Pons (tissue), 1 donor: ENCODE measurements around the gene F8.

Experiments used
- DNase-seq: peaks from one replicate; pipeline ENCODE4 v3.0.0-alpha.2; 2016; ENCODE audit warnings: low spot score

F8 gene

GRCh38 chrX:155022585-155022984 lies at the start of gene F8:
TSS of gene F8 (minus strand) at chrX:155022723. CDS start at chrX:155022552, 171 bp downstream.
- DNase-seq, result no peak

GRCh38 chrX:155071694-155072280 lies 49.3 kb upstream of the F8 start:
- DNase-seq, result peak; percentile 9

DNA sequence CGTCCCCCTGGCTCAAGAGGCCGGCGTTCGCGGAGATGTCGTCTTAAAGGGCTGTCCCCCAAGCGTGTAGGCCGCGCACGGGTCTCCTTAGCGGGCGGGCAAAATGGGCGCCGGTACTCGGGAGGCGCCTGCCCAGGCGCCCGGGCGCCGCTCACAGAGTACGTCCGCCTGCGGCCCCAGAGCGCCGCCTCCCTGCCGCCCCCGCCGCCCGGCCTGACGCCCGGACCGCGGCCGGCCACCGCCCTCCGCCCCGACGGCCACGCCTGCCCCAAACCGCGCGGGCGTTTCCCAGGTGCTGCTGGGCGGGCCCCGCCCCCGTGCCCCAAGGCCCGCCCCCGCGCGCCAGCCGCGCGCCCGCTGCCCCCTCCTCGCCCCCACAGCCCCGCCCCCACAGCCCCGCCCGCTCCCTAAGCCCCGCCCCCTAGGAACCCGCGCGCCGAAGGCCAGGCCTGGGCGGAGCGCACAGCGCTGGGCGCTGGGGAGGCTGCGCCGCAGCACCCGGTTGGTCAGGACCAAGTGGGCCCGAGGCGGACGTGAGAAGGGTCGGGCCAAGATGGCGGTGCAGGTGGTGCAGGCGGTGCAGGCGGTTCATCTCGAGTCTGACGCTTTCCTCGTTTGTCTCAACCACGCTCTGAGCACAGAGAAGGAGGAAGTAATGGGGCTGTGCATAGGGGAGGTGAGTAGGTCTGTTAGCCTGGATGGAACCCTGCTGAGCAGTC lies 48.6 kb upstream of the F8 start, which contains the start of the genes BRCC3, CMC4 and MTCP1:
Gene BRCC3 (plus strand): TSS at position 534 of the 719 bp plus-strand sequence. CDS start 20 bp downstream, at position 554.
Gene CMC4 (minus strand): TSS at position 162 of the 719 bp plus-strand sequence. CDS start 7,113 bp downstream, outside the sequence.
Gene MTCP1 (minus strand): TSS at position 162 of the 719 bp plus-strand sequence. CDS start 5,126 bp downstream, outside the sequence.
- peak; percentile 69 for DNase-seq

- DNase-seq, result peak; percentile 3
Observed at GRCh38 chrX:155070663-155070974, 48.1 kb upstream of the F8 start.

DNA sequence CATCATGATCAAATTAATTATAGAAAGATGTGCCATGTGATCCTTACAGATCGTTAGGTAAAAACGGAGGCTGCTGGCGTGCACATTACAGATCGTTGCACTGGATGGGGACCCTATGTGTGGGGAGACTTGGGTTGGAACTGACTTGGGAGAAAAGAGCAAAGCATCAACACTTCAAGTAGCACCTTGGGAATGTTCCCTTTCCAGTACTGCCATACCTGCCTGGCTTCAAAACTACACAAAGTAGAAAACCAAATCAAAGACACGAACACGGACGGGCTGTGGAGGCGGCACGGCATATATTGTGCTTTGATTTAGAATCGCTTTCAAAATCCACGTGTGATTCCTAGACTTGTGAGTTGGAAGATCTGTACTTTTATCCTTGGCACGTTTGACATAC lies 47.5 kb upstream of the F8 start:
- DNase-seq, result no peak

DNA sequence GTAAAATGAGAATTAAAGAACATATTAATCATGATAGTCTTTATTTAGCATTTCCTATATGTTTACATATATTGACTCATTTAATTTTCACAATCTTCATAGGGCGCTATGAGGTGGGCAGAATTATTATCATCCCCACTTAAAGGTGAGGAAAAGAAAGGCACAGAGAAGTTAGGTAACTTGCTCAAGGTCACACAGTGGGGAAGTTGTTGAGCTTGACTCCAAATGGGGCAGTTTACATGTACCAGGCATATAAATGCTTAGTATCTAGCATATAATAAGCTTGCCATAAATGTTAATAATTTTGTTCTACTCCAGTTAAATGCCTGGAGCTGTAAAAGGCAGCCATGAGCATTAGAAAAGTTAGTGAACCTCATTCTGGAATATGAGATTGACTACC lies 46.9 kb upstream of the F8 start:
- DNase-seq, result no peak

- no peak for DNase-seq
Observed at GRCh38 chrX:155068165-155068564, 45.6 kb upstream of the F8 start.

DNA sequence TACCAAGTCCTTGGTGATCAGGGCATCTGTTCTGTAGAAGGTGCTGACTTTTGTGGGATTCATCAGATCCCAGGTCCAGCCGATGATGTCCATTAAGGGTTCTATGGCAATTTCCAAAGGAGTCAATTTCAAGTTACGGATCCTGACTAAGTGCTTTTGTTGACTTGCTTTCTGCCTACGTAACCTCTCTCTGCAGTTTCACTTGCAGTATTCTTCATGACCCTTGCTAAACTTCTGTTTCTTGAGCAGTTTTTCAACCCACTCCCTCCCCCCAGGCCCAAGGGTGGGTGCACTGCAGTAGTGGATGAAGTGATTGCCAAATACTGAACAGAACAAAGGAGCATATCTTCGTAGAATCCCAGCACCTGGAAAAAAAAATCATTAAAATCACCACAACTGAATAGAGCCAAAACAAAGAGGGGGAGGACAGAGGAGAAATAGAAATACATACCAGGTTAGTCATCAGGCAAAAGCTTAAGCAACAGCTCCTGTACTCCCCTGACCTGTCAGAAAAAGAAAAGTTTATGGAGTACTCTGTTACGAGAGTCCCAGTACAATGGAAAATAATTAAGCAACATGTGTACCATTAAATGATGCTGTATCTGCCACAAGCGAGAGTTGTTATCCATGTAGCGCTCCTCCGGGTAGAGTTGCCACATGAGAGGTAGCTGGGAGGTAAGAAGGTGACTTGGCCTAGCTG lies 42.7 kb upstream of the F8 start:
- no peak for DNase-seq

GRCh38 chrX:155061760-155062159 lies 39.2 kb upstream of the F8 start:
- DNase-seq, result no peak

GRCh38 chrX:155056877-155057792 lies 34.6 kb upstream of the F8 start:
- DNase-seq, result peak; percentile 66

- DNase-seq, result no peak
Observed at GRCh38 chrX:155056471-155056870, 33.9 kb upstream of the F8 start.

DNA sequence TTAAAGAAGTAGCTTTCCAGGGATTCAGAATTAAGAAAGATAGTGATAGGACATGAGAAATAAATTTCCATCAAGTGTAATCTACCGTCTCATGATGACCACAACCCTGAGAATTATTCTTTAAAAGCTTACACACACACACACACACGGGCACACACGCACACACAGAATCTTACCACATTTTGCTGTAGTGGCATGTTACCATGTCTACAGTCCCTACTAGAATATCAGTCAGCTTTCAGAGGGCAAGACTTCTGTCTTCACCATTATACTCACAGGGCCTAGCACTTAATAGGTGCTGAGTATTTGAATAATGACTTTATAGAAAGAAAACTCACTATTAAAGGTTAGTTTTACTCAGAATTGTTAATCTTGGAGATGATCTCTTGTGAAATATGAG lies 33.0 kb upstream of the F8 start:
- no peak for DNase-seq

GRCh38 chrX:155054255-155054654 lies 31.7 kb upstream of the F8 start:
- DNase-seq, result peak; percentile 36

GRCh38 chrX:155053656-155054055 lies 31.1 kb upstream of the F8 start:
- DNase-seq, result no peak

DNA sequence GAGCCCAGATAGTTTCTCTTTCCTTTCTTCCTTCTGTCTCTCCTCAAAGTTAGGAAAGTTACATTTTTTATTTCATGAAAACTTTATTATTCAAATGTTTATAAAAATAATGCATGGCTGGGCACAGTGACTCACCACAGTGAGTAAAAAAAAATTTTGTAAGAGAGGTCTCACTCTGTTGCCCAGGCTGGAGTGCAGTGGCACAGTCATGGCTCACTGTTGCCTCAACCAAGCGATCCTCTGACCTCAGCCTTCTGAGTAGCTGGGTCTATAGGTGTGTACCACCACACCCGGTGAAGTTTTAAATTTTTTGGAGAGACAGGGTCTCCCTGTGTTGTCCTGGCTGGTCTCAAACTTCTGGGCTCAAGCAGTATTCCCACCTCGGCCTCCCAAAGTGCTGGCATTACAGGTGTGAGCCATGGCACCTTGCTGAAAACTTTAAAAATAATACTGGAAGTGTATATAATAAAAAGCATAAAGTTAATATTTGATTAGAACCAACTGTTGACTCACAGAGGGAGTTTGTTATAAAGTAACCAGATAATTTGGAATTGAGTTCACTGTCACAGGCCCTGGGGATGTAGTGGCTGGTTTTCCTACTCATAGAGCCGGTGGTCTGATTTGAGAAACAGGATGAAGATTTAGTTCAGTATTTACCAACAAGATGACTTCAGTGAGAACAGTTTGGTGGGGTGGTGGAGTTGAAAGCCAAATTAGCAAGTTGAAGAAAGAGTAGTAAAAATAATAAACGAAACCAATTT lies 30.4 kb upstream of the F8 start:
- no peak for DNase-seq

DNA sequence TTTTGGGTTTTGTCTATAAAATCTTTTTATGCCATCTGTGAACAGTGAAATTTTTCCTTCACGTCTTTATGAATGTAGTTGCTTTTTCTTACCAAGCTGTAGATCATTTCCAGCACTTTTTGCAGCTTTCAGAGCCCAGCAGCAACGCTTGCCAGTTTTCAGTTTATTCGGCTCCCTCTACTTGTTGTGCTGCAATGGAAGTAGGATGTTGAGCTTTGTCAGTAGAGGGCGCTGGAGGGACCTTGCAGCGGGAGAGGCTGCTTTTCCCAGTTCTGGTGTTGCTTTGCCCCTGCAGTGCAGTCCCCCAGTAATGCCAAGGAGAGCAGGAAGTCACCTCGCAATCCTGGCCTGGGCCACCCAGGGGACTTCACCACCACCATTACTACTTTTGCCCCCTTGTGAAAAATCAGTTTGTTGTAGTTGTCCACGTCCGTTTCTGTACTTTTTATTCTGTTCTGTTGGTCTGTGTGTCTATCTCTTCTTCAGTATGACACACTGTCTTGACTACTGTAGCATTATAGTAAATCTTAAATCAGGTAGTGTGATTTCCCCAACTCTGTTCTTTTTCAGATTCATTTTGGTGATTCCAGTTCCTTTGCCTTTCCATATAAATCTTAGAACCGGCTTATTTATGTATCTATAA lies 26.6 kb upstream of the F8 start:
- DNase-seq, result peak; percentile 61

DNA sequence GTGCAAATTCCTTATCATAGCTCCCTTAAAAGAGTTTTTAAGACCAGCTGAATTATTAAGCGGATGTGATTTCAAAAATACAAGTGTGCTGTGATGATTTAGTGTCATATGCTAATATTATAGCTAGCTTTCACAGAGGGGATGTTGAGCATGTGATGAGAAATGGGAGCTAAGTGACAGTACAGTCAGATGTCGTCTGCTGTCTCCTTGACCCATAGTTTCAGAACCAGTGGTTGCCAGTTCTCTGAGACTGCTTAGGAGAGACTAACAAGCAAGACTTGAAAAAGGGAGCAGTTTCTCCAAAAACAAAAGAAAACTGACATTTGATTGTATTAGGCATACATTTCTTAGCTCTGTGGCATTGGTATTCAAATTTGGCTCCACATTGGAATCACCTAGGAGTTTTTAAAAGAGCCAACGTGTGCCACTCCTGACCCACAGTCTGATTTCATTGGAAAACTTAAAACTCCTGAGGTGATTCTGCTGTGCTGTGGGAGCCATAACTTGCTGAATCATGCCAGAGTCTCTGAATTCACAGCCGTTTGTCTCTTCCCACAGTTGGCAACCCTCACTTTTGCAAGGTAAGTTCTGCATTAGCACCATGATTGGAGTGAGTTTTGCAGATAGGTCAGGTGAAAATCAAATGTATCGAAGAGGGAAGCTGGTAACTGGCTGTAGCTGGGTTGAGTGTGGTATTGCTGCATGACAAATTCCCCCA lies 24.4 kb upstream of the F8 start:
- no peak for DNase-seq

DNA sequence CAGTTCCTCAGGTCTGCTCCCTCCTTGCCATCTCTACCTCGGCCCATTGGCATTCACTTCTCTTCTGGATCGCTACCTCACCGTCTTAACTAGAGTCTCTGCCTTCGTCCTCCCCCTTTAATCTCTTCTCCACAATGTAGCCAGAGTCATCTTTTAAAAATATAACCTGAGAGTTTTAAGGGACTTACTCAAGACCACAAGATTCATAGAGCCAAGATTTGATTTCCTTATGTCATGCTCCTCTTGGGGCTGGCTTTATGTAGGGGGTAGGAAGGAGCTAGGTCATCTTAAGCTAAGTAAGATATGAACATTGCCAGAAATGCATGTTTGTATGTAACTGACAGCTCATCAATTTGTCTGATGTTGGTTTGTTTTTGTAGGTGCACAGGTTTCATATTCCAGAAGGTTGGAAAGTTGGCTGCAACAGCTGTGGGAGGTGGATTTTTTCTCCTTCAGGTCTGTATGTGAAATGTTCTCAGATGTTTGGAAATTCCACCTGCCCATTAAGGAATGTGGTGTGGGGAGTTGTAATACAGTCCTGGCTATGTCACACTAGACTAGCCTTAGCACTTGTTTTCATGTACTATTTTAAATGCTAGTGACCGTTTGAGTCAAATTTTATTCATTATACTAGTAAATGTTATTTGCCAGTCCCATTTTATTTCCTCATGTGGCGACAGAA lies 23.7 kb upstream of the F8 start:
- DNase-seq, result no peak

DNA sequence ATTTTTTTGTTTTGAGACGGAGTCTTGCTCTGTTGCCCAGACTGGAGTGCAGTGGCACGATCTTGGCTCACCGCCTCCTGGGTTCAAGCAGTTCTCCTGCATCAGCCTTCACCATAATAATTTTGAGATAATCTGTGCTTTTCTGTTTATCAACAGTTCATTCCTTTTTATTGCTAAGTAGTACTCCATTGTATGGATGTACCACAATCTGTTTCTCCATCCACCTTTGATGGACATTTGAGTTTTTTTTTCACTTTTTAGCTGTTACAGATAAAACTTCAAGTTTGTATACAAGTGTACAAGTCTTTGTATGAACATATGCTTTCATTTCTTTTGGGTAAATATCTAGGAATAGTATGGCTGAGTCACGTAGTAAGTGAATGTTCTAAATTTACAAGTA lies 13.2 kb upstream of the F8 start:
- DNase-seq, result no peak
